ENCODE measurements around the gene PTCD2.

DNA sequence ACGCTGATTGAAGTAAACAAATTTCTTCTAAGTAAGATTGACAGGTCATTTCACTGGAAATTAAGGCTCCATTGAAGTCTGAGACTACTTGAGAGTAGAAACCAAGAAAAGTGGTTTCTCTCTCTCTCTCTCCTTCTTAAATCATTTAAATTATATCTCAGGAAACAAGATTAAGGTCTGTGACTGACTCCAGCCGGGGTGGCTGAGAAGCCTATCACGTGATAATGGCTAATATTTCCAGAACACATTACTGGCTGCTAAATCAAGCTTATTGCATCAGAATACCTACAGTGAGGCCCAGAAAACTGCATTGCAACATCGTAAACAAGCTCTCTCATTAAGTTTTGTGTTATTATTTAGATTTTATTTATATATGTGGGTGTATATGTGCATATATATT, 88.4 kb downstream of the PTCD2 start:
- TF ChIP-seq, protein P1, sequence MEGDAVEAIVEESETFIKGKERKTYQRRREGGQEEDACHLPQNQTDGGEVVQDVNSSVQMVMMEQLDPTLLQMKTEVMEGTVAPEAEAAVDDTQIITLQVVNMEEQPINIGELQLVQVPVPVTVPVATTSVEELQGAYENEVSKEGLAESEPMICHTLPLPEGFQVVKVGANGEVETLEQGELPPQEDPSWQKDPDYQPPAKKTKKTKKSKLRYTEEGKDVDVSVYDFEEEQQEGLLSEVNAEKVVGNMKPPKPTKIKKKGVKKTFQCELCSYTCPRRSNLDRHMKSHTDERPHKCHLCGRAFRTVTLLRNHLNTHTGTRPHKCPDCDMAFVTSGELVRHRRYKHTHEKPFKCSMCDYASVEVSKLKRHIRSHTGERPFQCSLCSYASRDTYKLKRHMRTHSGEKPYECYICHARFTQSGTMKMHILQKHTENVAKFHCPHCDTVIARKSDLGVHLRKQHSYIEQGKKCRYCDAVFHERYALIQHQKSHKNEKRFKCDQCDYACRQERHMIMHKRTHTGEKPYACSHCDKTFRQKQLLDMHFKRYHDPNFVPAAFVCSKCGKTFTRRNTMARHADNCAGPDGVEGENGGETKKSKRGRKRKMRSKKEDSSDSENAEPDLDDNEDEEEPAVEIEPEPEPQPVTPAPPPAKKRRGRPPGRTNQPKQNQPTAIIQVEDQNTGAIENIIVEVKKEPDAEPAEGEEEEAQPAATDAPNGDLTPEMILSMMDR (IDR thresholded peaks at IDR 0.05 in 2 of 3, conservative IDR thresholded peaks at IDR 0.05 in 1 of 3; ENCODE audit: borderline replicate concordance in 1 of 3, insufficient read depth in 1 of 3, low read depth in 2 of 3, low read length in 2 of 3) = no peak
- TF ChIP-seq JUND (IDR thresholded peaks at IDR 0.05) (no peak), POLR2A (IDR thresholded peaks at IDR 0.05; ENCODE audit: borderline replicate concordance, extremely low read depth, insufficient read depth, insufficient read length) (no peak), YY1 (IDR thresholded peaks at IDR 0.05; ENCODE audit: extremely low read depth, insufficient replicate concordance, low read depth, low read length) (no peak), ZFX (IDR thresholded peaks at IDR 0.05) (no peak), POLR2AphosphoS5 (IDR thresholded peaks at IDR 0.05; ENCODE audit: low read depth, low read length) (no peak), EZH2 (IDR thresholded peaks at IDR 0.05) (no peak), CEBPB (IDR thresholded peaks at IDR 0.05; ENCODE audit: low read depth) (no peak), RAD21 (IDR thresholded peaks at IDR 0.05; ENCODE audit: low read depth) (no peak), SP1 (IDR thresholded peaks at IDR 0.05; ENCODE audit: low read depth) (no peak), EZH2phosphoT487 (IDR thresholded peaks at IDR 0.05; ENCODE audit: borderline replicate concordance) (no peak)
- TF ChIP-seq, protein P2, sequence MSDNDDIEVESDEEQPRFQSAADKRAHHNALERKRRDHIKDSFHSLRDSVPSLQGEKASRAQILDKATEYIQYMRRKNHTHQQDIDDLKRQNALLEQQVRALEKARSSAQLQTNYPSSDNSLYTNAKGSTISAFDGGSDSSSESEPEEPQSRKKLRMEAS (IDR thresholded peaks at IDR 0.05) = no peak

Data from HCT116 (cell line).